Epithelial cell of esophagus (primary cell): Measurements from ENCODE around the gene KCNQ2.

ENCODE experiments used
- DNase-seq: peaks from one replicate; pipeline ENCODE4 v3.0.0; 2010; ENCODE audit warnings: low read depth
- H3K4me3 ChIP-seq: 2 replicates; pipeline ENCODE4 v1.5.1; 2011; ENCODE audit warnings: mild to moderate bottlenecking, low read length, control low read depth
- TF ChIP-seq, protein P1 (sequence below): IDR thresholded peaks from 2 replicates; pipeline ENCODE4 v1.5.1; 2011; ENCODE audit warnings: low read depth, mild to moderate bottlenecking, low read length, control low read depth, inconsistent platforms; ENCODE audit not compliant: insufficient read depth; ENCODE audit errors: missing control alignments

KCNQ2 gene

DNA sequence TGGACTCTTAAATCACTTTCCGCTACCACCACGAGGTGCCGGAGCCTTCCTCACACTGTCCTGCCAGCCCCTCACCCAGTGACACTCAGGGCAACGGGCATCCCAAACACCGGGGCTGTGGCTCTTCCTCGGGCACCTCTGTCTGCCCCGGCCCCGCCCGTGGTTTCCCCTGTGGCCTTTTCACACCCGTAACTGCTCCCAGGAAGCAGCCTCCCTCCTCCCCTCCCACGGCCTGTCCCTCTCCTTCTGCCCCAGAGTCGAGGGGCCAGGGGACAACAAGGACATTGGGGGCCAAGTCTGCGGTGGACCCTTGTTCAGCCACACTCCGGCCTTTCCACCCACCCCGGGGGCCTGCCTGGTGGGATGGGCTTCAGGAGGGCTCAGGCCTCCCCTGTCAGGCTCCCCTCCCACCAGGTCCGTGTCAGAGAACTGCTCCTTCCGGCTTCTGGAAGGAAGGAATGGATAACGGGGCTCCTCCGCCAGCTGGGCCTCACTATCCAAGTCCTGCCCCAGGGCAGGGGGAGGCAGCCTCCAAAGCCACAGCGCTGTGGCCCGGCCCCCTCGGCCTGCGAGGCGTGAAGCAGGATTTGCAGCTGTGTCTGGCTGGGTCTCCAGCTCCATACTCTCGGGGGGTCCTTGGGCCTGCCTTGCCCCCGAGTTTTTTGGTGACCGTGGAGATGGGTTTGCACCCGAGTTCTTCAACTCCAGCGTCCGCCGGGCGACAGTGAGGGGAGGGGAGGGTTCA is 56.6 kb downstream of the KCNQ2 start:
- TF ChIP-seq, protein P1, sequence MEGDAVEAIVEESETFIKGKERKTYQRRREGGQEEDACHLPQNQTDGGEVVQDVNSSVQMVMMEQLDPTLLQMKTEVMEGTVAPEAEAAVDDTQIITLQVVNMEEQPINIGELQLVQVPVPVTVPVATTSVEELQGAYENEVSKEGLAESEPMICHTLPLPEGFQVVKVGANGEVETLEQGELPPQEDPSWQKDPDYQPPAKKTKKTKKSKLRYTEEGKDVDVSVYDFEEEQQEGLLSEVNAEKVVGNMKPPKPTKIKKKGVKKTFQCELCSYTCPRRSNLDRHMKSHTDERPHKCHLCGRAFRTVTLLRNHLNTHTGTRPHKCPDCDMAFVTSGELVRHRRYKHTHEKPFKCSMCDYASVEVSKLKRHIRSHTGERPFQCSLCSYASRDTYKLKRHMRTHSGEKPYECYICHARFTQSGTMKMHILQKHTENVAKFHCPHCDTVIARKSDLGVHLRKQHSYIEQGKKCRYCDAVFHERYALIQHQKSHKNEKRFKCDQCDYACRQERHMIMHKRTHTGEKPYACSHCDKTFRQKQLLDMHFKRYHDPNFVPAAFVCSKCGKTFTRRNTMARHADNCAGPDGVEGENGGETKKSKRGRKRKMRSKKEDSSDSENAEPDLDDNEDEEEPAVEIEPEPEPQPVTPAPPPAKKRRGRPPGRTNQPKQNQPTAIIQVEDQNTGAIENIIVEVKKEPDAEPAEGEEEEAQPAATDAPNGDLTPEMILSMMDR = no peak
- H3K4me3 ChIP-seq = no peak overlapping the region
- DNase-seq = no peak

DNA sequence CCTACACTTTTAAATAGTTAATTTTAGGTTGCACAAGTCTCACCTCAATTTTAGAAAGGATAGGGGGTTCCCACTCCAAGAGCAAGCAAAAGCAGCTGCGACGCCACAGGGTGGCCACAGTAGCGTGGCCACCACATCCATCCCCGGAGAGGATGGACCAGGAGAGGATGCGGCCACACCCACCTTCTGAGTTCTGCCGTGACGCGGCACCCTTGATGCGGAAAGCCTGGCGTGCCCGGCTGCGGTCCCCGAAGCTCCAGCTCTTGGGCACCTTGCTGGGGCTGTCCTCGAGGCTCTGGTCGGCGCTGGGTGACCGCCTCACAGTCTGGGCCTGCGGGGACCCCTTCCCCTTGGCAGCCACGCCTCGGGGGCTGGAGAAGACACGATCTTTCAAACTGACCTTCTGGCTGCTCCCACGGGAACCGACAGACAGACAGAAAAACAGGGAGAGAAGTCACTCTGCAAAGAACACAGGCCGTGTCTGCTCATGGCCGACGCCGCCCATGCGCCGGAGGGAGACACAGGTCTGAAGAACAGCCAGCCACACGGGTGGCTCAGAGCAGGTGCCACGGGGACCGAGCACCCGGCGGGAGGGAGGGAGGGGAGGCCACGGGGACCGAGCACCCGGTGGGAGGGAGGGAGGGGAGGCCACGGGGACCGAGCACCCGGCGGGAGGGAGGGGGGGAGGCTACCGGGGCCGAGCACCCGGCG is 57.6 kb downstream of the KCNQ2 start:
- no peak overlapping the region for H3K4me3 ChIP-seq
- no peak for DNase-seq
- TF ChIP-seq, protein P1 = no peak

DNA sequence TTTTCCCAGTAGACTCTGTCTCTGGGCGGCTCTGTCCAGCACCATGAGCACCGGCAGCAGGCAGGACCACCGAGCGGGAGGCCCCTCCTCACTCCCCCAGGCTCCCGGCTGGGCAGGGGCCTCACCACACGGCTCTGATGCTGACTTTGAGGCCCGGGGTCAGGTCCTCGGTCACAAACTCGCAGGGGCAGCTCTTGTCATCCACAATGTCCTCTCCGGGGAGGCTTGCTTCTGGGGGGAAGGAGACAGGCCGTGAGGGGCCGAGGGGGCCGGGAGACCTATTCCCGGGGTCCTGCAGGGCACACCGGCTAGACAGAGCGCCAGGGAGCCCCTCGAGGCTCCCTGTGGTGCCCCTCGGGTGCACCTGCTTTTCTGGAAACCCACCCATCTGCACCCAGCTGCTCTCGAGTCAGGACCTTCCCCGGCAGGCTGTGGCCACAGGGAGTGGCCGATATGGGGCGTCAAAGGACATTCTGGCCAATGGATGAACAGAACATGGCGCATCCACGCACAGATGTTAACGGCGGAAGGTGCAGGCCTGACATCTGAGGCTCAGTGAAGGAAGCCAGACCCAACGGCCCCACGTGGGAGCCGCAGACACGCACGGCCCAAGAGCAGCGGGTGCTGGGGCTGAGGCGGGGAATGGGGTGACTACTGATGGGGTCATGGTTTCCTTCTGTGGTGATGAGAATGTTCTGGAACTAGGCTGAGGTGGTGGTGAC is 58.3 kb downstream of the KCNQ2 start:
- TF ChIP-seq, protein P1 = no peak
- DNase-seq = no peak
- no peak overlapping the region for H3K4me3 ChIP-seq

DNA sequence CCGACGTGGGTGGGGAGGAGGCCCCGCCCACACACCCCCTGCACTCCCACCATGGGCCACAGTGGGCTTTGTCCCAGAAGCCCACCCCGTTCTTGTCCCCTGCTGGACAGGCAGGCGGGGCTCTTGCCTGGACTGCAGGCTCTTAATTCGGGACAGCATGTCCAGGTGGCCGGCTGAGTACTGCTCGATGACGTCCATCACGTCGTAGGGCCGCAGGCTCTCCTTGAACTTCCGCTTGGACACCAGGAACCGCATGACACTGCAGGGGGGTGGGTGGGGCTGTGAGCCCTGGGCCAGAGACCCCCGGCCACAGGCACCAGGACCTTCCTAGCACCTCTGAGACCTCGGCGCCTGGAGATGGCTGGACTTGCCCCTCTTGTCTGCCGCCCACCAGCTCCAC is 59.1 kb downstream of the KCNQ2 start:
- DNase-seq = no peak
- TF ChIP-seq, protein P1 = no peak
- no peak overlapping the region for H3K4me3 ChIP-seq

DNA sequence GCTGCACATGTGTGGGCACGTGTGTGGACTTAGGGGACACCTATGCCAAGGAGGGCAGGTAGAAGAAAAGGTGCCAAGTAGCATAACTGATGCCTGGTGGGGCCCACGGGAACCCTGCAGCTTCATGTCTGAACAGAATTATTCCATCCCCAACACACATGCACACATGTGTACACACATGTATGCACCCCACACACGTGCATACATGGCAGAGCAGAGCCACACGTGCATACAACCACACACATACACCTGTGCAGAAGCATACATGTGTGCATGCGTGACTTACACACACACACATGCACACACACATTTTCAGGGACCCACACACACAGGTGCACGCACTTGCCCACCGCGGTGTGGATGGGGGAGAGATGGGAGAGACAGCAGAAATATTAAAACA is 59.6 kb downstream of the KCNQ2 start:
- DNase-seq = no peak
- TF ChIP-seq, protein P1 = no peak
- no peak overlapping the region for H3K4me3 ChIP-seq

DNA sequence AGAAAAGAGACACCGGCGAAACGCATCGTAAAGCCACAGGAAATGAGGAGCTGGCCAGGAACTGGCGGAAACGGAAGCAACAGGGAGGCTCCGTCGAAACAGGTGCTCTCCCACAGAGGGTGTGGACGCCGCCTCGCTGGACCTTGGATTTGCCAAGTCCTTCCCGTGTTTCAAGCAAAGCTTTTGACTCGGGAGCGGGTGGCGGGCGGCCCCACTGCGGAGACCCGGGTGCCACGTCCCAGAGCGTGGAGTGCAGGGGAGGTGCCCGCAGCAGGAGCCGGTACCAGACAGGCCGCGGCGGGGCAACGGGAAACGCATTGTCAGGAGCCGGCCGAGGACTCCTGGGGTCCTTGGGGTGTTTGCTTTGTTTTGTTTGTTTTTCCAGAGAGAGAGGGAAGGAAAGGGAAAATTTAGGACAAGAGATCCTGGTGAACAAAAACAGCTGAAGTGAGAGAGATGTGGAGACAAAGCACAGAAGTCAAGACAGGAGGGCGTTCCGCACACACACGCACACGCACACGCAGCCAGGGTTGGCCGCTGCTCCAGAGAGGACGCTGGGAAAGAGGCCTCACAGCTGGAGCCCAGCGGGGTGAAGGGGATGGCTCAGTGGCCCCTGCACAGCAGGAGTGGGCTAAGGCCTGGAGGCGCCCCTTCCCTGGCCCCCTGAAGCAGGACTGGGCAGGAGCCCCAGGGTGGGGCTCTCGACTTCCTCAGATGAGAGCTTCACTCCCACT is 60.4 kb downstream of the KCNQ2 start:
- no peak overlapping the region for H3K4me3 ChIP-seq
- no peak for DNase-seq
- TF ChIP-seq, protein P1 = no peak
